Glomerular visceral epithelial cell (primary cell): ENCODE results near the gene CASP2.

Experiments
- DNase-seq: peaks from one replicate; pipeline ENCODE4 v3.0.0-alpha.2; 2016; ENCODE audit errors: extremely low spot score

The CASP2 gene

DNA sequence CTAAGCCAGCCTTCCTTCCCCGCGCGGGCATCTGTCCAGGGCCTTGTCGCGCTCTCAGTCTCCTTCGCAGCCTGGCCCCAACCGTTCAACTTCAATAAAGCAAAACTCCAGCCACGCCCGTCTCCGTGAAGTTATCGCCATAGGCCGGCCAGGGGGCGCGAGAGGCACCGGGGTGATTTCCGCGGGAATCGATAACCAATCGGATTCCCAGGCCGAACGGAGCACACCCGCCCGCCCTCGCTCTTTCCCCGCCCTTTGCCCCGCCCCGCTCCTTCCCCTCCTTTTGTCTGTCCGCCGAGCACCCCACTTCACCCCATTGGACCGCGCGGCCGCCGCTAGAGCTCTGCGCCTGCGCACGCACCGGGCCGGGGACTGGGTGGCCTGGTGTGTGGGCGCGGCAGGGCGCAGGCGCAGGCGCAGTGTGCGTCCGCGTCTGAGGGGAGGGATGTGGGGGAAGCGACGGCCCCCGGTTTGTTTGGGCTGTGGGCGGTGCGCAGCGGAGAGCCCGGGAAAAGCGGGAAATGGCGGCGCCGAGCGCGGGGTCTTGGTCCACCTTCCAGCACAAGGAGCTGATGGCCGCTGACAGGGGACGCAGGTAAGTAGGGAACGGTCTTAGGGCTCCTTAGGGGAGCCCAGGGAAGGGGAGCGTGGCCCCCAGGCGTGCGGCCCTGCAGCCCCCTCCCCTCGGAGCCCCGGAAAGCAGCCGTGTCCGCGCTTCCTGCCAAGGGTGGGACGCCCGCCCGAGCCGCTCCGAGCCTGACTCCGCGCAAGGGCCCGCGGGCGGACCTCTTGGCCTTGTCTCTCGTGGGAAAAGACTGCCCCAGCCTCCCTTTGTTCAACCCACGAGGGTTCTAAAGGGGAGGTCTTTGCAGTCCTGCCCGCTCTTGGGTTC is at the start of gene CASP2:
Gene CASP2 (plus strand): TSS at position 417 of the 892 bp plus-strand sequence. CDS start 105 bp downstream, at position 522.
- peak; percentile 97 for DNase-seq

DNA sequence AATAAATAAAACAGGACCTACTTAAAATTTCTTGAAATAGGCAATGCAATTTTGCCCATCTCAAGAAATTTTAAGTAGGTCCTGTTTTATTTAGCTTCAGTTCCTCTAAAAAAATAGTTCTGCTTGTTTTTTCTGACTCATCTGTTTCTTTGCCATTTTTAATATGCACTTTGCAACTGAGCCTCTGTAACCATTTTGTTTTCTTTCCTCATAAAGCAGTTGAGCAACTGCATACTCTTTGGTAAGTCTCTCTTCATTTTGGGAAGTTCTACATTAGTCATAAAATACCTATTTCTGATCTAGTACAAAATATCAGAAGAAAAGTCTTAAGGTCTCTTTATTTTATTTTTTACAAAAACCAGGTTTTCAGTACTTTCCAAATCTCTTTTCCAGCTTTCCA is 48.3 kb upstream of the CASP2 start:
- no peak for DNase-seq

DNA sequence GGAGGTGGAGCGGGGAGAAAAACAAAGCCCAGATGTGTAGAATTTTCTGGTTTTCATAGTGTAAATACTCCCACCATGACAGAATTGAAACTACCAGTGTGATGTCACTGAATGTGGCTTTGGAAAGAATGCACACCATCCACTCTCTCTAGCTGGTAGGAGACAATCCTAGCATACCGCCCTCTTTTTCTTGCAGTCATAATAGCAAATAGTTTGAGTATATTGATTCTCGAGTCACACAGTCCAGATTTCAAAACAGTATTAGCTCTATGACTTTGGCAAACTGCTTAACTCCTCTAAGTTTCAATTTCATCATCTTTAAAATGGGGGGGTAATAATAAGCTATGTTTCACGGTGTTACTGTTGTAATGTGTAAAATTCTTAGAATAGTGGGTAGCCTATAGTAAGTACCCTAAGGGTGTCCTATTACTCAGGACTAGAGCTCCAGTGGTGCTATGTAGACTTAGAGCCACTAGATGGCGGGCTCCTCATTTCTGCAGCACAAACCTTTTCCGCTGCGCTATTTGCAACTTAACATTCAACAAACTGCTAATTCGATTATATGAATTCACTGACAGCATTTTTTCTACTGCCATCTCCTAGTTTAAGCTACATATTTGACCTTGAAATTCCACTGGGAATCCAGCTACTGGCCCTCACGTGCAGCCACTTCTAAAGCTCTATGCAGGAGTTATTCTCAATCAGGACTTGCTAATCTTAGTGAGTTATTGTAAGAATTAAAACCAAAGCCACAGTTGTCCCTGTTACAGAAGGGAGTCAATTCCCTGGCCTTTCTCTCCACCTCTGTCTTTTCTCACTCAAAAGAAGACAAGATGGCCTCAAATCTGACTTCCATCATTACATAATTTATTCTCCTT is 47.6 kb upstream of the CASP2 start:
- DNase-seq, result peak; percentile 70

DNA sequence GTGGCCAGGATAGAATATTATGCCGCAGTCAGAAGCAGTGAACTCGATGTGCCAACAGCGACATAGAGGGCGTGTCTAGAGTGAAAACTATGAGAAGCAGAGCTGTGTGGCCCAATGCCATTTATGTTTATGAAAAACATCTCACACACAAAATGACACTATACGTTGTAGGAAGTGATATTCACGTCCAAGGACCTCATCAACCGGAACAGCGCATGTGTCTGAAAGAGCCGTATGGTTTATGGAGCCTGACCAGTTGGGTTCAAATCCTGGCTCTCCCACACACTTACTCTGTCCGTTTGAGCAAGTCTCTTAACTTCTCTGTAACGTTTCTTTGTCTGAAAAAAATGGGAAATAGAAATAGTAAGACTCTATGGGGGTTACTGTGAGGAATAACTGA is 45.8 kb upstream of the CASP2 start:
- DNase-seq, result no peak

DNA sequence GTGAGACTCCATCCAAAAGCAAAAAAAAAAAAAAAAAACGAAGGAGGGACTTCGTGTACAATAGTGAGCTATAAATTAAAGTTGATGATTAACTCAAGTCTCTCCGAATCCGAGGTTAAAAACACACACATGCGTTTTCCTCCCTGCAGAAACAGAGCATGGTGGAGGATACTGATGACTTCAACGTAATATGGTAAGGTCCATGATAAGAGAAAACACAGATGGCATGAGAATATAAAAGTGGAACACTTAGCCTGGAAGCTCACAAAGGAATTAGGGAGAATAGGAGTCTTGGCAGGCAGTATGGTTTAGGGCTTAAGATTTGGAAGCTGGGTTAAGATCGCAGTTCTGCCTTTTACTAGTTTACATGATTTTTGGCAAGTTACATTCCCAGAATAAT is 45.0 kb upstream of the CASP2 start:
- DNase-seq, result no peak

DNA sequence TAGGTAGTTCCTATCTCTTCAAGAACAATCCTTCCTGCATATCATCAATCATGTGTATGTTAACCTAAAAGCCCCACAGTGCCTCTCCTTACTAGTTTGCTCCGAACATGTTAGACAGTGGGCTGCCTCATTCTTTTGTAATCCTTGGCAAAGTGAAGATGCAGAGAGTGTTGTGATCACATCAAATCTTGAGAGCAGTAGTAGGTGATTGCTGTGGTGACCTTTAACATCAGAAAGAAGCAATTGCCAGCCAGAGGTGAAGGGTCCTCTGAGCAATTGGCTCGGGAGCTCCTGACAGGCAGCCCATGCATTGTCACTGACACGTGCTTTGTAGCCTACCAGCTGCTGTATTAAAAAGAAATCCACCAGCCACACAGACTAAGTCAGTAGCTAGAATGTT is 44.5 kb upstream of the CASP2 start:
- no peak for DNase-seq

DNA sequence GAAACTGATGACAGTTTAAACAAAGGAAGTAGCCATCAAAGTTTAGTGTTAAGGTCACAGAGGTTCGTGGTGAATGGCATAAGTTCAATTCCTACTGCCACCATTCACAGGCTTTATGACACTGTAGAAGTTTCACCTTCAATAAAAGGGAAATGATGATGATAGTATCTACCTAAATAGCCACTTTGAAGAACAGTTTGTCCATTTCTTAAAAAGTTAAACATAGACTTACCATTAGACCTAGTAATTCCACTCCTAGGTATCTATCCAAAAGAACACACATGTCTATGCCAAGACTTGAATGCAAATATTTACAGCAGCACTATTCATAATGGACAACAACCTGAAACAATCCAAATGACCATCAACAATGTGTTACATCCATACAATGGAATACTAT is 43.8 kb upstream of the CASP2 start:
- DNase-seq, result no peak

DNA sequence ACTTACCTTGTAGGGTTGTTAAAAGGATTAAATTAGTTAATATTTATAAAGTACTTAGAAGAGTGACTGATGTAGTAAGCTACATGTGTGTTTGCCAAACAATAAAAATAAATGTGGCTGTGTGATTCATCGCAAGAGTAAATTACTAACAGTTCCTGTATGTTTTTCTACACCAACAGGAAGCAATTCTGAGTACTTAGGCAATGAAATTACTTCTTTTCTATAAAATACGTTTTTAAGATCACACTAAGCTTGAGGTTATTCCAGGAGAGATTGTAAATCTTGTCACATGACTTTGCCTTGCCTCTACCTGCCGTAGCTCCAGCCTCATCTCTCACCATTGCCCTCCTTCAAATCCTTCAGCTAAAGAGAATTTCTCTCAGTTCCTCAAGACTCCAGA is 43.0 kb upstream of the CASP2 start:
- DNase-seq, result no peak

DNA sequence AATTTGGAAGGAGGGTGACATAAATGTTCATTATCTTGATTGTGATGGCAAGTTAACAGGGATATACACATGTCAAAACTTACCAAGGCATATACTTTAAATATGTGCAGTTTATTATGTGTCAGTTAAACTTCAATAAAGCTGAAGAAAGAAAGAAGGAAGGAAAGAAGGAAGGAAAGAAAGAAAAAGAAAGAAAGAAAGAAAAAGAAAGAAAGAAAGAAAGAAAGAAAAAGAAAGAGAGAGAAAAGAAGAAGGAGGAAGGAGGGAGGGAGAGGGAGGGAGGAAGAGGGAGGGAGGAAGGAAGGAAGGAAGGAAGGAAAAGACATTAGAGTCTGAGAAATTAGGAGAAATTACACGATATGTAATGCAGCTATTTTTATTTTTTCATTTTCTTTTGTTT is 40.8 kb upstream of the CASP2 start:
- DNase-seq, result no peak

DNA sequence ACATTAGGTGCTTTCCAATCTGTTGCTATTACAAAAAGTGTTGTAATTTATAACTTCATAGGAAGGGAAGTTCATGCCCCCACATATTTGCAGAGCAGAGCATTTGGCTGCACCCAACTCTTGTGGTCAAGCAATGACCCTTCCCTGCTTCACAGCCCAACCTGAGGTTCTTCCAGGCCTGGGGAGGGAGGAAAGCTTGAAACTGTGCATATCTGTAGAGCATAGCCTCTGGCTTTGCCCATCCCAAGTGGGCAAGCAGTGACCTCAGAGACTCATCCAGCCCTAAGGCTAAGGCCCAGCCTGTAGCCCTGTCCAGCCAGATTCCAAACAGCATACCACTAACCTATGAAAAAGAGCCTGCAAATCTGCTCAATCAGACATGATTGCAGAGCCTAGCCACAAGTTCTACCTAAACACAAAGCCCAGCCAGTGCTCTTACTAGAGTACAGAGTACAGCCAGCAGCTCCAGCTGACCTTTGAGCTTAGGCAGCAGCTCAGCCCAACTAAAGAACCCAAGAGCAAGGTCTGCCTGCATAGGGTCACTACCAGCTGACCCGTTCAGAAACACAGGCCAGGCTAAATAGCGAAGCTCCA is 39.3 kb upstream of the CASP2 start:
- no peak for DNase-seq

DNA sequence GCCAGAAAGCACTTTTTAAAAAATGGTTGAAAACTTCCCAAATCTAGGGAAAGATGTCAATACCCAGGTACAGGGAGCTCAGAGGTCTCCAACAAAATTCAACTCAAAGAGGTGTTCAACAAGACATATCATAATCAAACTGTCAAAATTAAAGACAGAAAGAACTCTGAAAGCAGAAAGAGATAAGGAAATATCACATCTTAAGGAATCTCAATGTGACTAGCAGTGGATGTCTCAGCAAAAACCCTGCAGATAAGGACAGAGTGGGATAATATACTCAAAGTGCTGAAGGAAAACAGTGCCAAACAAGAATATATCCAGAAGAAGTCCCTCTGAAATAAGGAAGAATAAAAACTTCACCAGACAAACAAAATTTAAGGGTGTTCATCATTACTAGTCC is 38.0 kb upstream of the CASP2 start:
- no peak for DNase-seq

DNA sequence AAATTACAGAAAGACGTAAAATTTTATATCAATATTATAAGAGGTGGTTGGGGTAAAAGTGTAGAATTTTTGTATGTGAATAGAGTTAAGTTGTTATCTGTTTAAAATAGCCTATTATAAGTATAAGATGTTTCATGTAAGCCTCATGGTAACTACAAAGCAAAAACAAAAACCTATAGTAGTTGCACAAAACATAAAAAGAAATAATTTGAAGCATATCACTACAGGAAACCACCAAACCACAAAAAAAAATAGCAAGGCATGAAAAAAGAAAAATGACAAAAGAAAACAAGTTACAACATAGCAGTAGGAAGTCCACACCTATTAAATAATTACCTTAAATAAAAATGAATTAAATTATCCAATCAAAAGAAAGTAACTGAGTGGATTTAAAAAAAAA is 37.3 kb upstream of the CASP2 start:
- DNase-seq, result no peak

DNA sequence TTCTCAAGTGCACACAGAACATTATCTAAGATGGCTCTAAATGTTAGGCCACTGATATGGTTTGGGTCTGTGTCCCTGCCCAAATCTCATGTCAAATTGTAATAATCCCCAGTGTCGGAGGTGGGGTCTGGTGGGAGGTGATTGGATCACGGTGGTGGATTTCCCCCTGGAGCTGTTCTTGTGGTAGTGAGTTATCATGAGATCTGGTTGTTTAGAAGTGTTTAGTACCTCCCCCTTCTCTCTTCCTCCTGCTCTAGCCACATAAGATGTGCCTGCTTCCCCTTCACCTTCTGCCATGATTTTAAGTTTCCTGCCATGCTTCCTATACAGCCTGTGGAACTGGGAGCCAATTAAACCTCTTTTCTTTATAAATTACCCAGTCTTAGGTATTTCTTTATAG is 36.1 kb upstream of the CASP2 start:
- no peak for DNase-seq

DNA sequence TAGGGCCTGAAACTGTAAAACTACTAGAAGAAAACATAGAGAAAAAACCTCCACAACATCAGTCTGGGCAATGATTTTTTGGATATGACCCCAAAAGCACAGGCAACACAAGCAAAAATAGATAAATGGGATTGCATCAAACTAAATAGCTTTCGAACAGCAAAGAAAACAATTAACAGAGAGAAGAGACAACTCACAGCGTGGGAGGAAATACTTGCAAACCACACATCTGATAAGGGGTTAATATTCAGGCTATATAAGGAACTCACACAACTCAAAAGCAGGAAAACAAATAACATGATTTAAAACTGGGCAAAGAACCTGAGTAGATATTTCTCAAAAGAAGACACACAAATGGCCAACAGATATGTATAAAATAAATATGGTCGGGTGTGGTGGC is 32.6 kb upstream of the CASP2 start:
- no peak for DNase-seq

DNA sequence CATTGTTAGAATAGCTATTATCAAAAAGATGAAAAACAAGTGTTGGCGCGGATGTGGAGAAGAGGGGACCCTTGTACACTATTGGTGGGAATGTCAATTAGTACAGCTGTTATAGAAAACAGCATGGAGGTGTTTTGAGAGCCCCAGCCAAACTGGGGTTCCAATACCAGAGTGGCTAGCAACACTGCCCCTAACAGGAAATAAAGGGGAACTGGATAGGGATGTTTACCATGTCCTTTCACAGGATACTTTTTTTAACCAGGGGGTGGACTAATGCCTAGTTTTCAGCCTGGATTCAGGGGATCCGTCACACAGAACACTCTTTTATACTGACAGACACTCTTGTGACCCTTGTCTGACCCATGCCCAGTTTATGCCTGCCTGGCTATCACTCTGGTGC is 31.8 kb upstream of the CASP2 start:
- DNase-seq, result no peak

DNA sequence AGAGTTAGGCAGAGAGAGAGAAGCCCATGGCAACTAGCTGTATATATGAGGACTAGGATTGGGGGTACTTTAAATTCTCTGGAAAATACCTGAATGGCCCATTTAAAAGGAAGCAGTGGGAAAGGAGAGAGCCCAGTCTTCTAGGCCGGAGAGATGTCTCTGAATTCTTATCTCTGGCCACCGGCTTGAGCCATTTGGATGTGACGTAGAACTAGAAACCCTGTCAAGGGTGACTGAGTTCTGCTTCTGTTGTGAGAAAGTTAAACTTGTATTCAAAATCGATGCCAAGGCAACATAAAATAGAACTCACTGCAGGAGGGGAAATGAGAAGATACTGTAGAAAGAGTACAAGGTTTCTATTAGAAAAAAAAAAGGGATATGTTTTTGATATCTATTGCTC is 31.2 kb upstream of the CASP2 start:
- no peak for DNase-seq

DNA sequence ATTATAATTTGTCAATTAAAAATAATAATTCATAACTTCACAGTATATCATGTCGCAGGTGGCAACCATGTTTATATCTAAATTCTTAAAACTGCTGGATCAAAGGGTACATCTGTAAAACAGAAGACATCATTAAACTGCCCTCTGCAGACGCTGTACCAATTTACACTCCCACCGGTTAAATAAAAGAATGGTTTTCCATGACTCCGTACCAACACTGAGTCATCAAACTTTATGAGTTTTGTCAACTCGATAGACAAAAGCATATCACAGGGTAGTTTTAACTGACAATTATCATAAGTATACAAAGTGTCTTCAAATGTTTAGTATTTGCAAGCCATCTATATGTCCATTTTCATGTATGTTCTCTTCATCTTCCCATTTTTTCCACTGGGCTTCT is 30.6 kb upstream of the CASP2 start:
- DNase-seq, result no peak

DNA sequence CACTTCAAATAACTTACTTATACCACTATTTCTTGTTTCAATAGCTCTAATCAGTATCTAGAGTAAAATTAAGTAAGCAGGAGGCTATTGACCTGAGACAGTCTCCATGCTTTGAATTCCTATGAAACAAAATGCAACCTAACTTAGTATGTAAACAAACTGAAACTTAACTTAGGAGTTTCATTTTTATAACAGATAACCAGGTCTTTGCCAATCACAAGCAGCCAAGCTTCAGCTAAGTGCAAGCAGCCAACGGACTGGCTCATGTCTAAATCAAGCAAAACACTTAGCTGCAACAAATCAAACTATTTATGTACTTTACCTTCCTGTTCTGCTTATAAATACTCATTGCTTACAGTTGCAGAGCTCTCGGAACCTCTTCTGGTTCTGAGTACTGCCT is 29.3 kb upstream of the CASP2 start:
- no peak for DNase-seq

DNA sequence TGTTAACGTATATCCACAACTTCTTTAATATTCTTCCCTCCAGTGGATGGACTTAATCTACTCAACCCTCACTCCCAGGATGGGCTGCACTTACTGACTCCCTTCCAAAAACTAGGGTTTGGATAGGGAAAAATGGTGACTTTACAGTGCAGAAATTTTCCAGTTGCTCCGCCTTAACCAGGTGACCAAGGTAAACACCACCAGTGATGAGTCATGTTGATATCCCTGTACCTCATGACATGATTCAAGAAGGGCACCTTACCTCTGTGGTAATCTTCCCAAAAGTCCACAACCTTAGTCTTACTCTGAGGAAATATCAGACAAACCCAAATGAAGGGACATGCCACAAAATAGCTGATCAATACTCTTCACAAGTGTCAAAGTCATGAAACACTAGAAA is 28.4 kb upstream of the CASP2 start:
- no peak for DNase-seq

DNA sequence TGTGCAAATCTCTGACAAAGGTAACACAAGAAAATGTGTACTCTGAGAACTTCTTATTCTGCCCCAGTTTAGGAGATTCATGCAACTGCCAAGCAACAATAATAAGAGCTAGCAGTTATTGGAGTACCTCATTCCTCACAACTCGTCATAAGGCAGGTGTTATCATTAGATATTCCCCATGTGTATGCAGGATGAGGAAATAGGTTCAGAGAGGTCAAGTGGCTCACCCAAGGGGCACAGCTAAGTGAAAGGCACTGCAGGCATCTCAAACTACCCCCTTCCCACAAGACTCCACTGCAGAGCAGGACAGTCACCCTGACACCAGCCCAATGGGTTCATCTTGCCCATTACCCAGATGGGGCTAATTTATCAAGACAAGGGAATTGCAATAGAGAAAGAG is 26.2 kb upstream of the CASP2 start:
- no peak for DNase-seq

DNA sequence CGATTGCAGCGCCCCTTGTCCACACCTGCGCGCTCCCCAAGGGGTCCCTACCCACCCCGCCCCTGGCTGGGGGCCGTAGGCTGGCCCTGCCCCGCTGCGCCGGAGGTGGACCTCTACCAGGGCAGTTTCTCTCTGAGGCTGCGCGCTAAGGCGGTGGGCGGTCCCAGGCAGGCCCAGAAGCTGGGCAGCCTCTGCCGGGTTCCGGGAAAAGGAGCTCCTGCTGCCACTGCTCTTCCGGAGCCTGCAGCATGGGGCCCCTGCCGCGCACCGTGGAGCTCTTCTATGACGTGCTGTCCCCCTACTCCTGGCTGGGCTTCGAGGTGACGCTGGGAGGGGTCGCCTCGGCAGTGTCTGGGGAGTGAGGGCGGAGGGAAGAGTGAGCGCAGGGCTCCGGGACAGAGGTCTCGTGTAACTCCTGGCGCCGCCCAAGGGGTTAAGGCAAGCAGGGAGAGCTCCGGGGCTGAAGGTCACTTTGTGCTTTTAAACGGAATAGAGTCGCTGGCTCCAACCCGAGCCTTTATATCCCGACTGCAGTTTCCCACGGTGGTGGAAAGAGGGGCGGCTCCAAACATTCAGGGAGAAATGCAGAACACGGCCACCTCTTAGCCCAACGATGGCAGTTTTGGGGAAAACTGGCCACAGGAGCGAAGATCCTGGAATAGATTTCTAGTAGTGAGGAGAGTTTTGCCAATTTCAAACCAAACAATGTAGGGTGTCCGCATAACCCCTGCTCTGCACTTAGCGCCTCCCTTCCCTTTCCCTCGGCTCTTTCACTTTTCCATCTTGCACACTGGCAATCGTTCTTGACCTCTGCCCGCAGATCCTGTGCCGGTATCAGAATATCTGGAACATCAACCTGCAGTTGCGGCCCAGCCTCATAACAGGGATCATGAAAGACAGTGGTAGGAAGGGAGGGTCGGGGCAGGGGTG is 24.6 kb upstream of the CASP2 start, which contains the start of gene GSTK1:
Gene GSTK1 (plus strand): TSS at position 176 of the 930 bp plus-strand sequence. CDS start 73 bp downstream, at position 249.
- DNase-seq, result peak; percentile 66
